Caco-2 (cell line): ENCODE results near the gene LTB4R2. TPM values are rescaled to one million over a fixed set of nuclear protein-coding genes. Genes with fewer than 3 reads are reported as not detected.
A peak's percentile ranks its signal among the peaks of the same experiment; 100 is the strongest.

Source experiments
- BruUV-seq: library from RNA; stranded (reverse); fragments of 400-500 nt; replicated peaks from 2 replicates; lab custom pipeline; 2021; lab: Mats Ljungman, UMichigan
- CTCF ChIA-PET: fragments of 300-600 bp; sonication (Branson Sonifier 250); formaldehyde crosslinking; loops from one replicate; lab custom pipeline; 2022; ENCODE audit warnings: antibody characterized with exemption; lab: Charles Lee
- POLR2A ChIA-PET: fragments of 300-600 bp; sonication (Branson Sonifier 250); formaldehyde crosslinking; loops from one replicate; lab custom pipeline; 2022; ENCODE audit warnings: antibody characterized with exemption; lab: Charles Lee
- DNase-seq, 2 experiments: peaks; one replicate each; pipeline versions ENCODE4 v3.0.0 to v3.0.0-alpha.2; 2020 to 2022
- H3K27me3 ChIP-seq: replicated peaks from 2 replicates; pipeline ENCODE4 v1.6.0; 2011; ENCODE audit warnings: low read length; ENCODE audit not compliant: control insufficient read depth, insufficient read depth
- H3K36me3 ChIP-seq: 2 replicates; pipeline ENCODE4 v1.5.1; 2011; ENCODE audit warnings: low read length; ENCODE audit not compliant: control insufficient read depth, insufficient read depth
- H3K4me1 ChIP-seq: fragments of 250-450 bp; sonication (Bioruptor Pico); 2 replicates; pipeline ENCODE4 v1.5.1; 2020; ENCODE audit warnings: mild to moderate bottlenecking
- H3K4me3 ChIP-seq: 2 replicates; pipeline ENCODE4 v1.5.1; 2011; ENCODE audit warnings: low read depth, mild to moderate bottlenecking, control low read depth, low read length
- H3K9me3 ChIP-seq: fragments of 250-450 bp; sonication (Bioruptor Pico); 2 replicates; pipeline ENCODE4 v1.5.1; 2020; ENCODE audit warnings: mild to moderate bottlenecking, moderate library complexity
- H3K27ac Mint-ChIP-seq: one replicate; pipeline ENCODE4 v1.8.0; 2022; ENCODE audit warnings: mixed read lengths; ENCODE audit not compliant: unreplicated experiment
- H3K27me3 Mint-ChIP-seq: one replicate; pipeline ENCODE4 v1.8.0; 2022; ENCODE audit warnings: mixed read lengths; ENCODE audit not compliant: insufficient read depth, unreplicated experiment
- H3K36me3 Mint-ChIP-seq: one replicate; pipeline ENCODE4 v1.8.0; 2022; ENCODE audit warnings: mild to moderate bottlenecking, mixed read lengths; ENCODE audit not compliant: insufficient read depth, unreplicated experiment
- H3K4me1 Mint-ChIP-seq: one replicate; pipeline ENCODE4 v1.8.0; 2022; ENCODE audit warnings: low read depth, mixed read lengths; ENCODE audit not compliant: unreplicated experiment
- H3K4me3 Mint-ChIP-seq: one replicate; pipeline ENCODE4 v1.8.0; 2022; ENCODE audit warnings: mild to moderate bottlenecking, moderate library complexity, mixed read lengths; ENCODE audit not compliant: unreplicated experiment
- H3K9me3 Mint-ChIP-seq: one replicate; pipeline ENCODE4 v1.8.0; 2022; ENCODE audit warnings: mixed read lengths; ENCODE audit not compliant: unreplicated experiment
- intact Hi-C: fragments of 100-400 bp; cut with micrococcal nuclease; formaldehyde crosslinking; loops from one replicate; pipeline ENCODE4 v1.10.0; 2022; ENCODE audit not compliant: unreplicated experiment
- total RNA-seq: library from RNA; stranded (reverse); gene quantifications from 2 replicates; pipeline ENCODE4 v1.2.3, GENCODE V29; 2022
- TF ChIP-seq, protein P1 (sequence below), 2 experiments: fragments of 200-600 bp in 1 of 2; IDR thresholded peaks; 1 replicate in 1 of 2; 2 replicates in 1 of 2; pipeline versions ENCODE4 v1.5.1 to v1.8.0; 2011 to 2022; ENCODE audit warnings: antibody characterized with exemption in 1 of 2, control low read depth in 1 of 2, inconsistent platforms in 1 of 2, low read depth in 1 of 2, low read length in 1 of 2, mild to moderate bottlenecking in 1 of 2, moderate library complexity in 1 of 2; ENCODE audit not compliant: insufficient read depth in 1 of 2, severe bottlenecking in 1 of 2, unreplicated experiment in 1 of 2

The LTB4R2 gene
- total RNA-seq, 1 experiment from 2014 or later, result 10.3 TPM

DNA sequence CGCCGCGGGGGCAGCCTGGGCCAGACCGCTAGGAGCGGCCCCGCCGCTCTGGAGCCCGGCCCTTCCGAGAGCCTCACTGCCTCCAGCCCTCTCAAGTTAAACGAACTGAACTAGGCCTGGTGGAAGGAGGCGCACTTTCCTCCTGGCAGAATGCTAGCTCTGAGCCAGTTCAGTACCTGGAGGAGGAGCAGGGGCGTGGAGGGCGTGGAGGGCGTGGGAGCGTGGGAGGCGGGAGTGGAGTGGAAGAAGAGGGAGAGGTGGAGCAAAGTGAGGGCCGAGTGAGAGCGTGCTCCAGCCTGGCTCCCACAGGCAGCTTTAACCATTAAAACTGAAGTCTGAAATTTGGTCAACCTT is 6.6 kb downstream of the LTB4R2 start:
- no peak for DNase-seq
- TF ChIP-seq, protein P1, sequence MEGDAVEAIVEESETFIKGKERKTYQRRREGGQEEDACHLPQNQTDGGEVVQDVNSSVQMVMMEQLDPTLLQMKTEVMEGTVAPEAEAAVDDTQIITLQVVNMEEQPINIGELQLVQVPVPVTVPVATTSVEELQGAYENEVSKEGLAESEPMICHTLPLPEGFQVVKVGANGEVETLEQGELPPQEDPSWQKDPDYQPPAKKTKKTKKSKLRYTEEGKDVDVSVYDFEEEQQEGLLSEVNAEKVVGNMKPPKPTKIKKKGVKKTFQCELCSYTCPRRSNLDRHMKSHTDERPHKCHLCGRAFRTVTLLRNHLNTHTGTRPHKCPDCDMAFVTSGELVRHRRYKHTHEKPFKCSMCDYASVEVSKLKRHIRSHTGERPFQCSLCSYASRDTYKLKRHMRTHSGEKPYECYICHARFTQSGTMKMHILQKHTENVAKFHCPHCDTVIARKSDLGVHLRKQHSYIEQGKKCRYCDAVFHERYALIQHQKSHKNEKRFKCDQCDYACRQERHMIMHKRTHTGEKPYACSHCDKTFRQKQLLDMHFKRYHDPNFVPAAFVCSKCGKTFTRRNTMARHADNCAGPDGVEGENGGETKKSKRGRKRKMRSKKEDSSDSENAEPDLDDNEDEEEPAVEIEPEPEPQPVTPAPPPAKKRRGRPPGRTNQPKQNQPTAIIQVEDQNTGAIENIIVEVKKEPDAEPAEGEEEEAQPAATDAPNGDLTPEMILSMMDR (IDR thresholded peaks at IDR 0.05; ENCODE audit: insufficient read depth in 1 of 2, low read depth in 1 of 2, low read length in 1 of 2, severe bottlenecking in 1 of 2, unreplicated experiment in 1 of 2), result no peak
- intact Hi-C loops, result no loop called here
- H3K27ac Mint-ChIP-seq, result no peak overlapping the region
- no peaks in the 10 kb centered on the region for H3K9me3 Mint-ChIP-seq
- H3K36me3 Mint-ChIP-seq, result peaks cover 16% of the 10 kb centered on the region
- no TSS peak for BruUV-seq
- H3K36me3 ChIP-seq, result no peaks in the 10 kb centered on the region
- peaks cover 14% of the 10 kb centered on the region for H3K4me1 ChIP-seq
- H3K27me3 Mint-ChIP-seq, result peaks cover 14% of the 10 kb centered on the region
- peaks cover 6% of the 10 kb centered on the region for H3K4me1 Mint-ChIP-seq
- H3K4me3 ChIP-seq, result peak overlapping the region; percentile 33
- no peaks in the 10 kb centered on the region for H3K27me3 ChIP-seq
- no peaks in the 10 kb centered on the region for H3K9me3 ChIP-seq
- peak overlapping the region; percentile 60 for H3K4me3 Mint-ChIP-seq
- POLR2A ChIA-PET, result no interaction called here
- CTCF ChIA-PET, result interaction anchor here (1.2 to 1.4 kb wide), 2 partner anchors 9 to 74 kb away, joined by 3 to 18 read pairs; partner anchors contain the start of genes CIDEB and TINF2

DNA sequence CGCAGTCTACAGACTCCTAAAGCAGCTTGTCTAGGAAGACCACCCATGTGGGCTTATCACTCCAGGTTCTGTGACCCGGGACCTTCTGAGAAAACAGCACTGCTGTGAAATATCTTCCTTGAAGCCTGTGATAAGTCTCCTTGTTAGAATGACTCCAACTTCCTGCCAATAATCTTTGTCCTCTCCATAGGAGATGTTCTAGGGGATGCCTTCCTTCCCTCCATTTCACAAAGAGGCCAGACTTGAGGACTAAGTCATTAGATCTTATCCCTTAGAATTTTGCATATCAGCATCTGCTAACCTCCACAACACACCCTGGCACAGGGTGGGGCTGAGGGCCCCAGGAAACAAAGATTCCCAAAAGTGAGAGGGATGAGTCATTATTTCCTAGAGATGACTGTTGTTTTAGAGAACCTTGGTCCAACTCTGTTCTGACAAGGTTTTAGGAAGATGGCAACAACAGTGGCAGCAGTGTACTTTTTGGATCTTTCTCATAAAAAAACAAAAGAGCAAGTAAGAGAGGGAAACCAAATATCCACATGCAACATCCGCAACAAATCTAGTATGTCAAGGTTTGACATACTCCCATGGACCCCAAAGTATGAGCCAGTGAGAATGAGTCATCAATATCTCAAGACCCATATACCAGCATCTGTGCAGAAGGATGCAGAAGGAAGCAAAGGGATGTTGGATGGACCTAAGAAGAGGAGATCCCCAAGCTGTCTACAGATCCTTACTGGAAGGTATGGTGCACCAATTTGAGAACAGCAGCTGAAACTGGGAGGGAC is 7.4 kb downstream of the LTB4R2 start:
- Histone ChIP-seq H3K36me3 (no peaks in the 10 kb centered on the region), H3K4me1 (peaks cover 14% of the 10 kb centered on the region), H3K27me3 (no peaks in the 10 kb centered on the region), H3K9me3 (no peaks in the 10 kb centered on the region), H3K4me3 (no peak overlapping the region)
- Mint-ChIP-seq H3K9me3 (no peaks in the 10 kb centered on the region), H3K36me3 (peaks cover 16% of the 10 kb centered on the region), H3K4me3 (peak overlapping the region; percentile 60), H3K27ac (no peak overlapping the region), H3K27me3 (peaks cover 14% of the 10 kb centered on the region), H3K4me1 (peaks cover 6% of the 10 kb centered on the region)
- BruUV-seq, result no TSS peak
- ChIA-PET POLR2A (no interaction called here), CTCF (interaction anchor here (1.0 to 1.4 kb wide), 2 partner anchors 10 to 114 kb away, joined by 3 to 18 read pairs; partner anchors contain the start of gene CIDEB)
- intact Hi-C loops, result no loop called here
- TF ChIP-seq, protein P1 (IDR thresholded peaks at IDR 0.05; ENCODE audit: insufficient read depth in 1 of 2, low read depth in 1 of 2, low read length in 1 of 2, severe bottlenecking in 1 of 2, unreplicated experiment in 1 of 2), result no peak
- no peak for DNase-seq

DNA sequence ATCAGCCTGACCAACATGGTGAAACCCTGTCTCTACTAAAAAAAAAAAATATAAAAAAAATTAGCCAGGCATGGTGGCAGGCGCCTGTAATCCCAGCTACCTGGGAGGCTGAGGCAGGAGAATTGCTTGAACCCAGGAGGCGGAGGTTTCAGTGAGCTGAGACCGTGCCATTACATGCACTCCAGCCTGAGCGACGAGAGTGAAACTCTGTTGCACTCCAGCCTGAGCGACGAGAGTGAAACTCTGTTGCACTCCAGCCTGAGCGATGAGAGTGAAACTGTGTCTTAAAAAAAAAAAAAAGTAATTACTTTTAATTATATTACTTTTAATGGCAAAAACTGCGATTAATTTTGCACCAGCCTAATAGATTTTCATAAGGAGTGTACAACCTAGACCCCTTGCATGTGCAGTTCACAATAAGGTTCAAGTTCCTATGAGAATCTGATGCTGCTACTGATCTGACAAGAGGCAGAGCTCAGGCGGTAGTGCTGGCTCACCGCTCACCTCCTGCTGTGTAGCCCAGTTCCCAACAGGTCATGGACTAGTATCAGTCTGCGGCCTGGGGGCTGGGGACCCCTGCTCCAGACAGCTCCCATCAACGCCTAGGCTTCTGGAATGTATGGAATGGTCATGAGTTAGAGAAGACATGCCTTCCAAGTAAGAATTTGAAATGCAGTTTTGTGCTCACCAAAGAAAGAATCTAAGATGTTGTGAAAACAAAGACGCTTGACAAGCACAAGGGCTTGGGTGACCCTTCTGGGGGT is 11.5 kb downstream of the LTB4R2 start:
- Histone ChIP-seq H3K4me3 (no peak overlapping the region), H3K27me3 (no peaks in the 10 kb centered on the region), H3K36me3 (no peaks in the 10 kb centered on the region), H3K4me1 (peaks cover 5% of the 10 kb centered on the region), H3K9me3 (no peaks in the 10 kb centered on the region)
- Mint-ChIP-seq H3K36me3 (peaks cover 6% of the 10 kb centered on the region), H3K4me1 (no peaks in the 10 kb centered on the region), H3K27ac (no peak overlapping the region), H3K27me3 (peaks cover 14% of the 10 kb centered on the region), H3K9me3 (no peaks in the 10 kb centered on the region), H3K4me3 (no peak overlapping the region)
- ChIA-PET CTCF (interaction anchor here (1.3 kb wide), 1 partner anchor 13 kb away, joined by 4 read pairs; the partner anchor contains the start of gene CIDEB), POLR2A (no interaction called here)
- BruUV-seq, result no TSS peak
- TF ChIP-seq, protein P1 (IDR thresholded peaks at IDR 0.05; ENCODE audit: insufficient read depth in 1 of 2, low read depth in 1 of 2, low read length in 1 of 2, severe bottlenecking in 1 of 2, unreplicated experiment in 1 of 2), result no peak
- no peak for DNase-seq
- intact Hi-C loops, result no loop called here
